ENCODE results near the gene SFXN3.
A peak's percentile ranks its signal among the peaks of the same experiment; 100 is the strongest.

The SFXN3 gene

GRCh38 chr10:101060036-101060950 lies 29.3 kb downstream of the SFXN3 start:
- Mint-ChIP-seq H3K4me1 (peaks cover 16% of the 10 kb centered on the region), H3K36me3 (no peaks in the 10 kb centered on the region), H3K4me3 (peak overlapping the region; percentile 93), H3K9me3 (no peaks in the 10 kb centered on the region), H3K27me3 (peaks cover 9% of the 10 kb centered on the region), H3K27ac (peak overlapping the region; percentile 86)
- ATAC-seq (ENCODE audit: low read depth) (peak; percentile 72), DNase-seq (ENCODE audit: low spot score in 2 of 2) (peak; percentile 95 to 96)

DNA sequence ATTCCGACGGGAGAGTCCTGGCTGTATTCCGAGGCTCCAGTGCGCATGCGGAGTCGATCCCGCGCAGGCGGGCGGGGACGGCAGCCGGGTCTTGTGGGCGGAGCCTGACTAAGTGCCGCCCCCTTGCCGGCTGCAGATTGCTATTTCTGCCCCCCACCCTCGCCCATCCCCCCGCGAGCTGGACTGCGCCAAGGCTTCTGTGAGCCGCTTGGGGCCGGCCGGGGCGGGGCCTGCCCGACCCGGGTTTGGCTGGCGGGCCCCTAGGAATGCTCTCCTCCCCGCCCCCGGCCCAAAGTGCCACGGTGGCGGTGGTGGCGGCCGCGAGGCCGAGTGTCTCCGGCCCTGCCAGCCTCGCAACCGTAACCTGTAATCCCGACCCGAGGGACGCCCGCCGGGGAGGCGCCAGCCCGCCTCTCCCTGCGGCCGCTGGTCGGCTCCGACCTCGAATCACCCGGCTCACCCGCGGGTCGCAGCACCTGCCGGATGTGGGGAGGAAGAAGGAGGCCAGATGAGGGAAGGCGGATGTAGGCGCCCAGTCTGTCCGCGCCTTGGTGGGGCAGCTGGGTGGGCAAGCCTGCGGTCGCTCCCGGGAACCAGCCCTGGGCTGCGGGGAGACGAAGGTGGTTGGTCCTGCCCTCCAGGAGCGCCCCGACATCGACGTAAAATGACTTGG lies 30.1 kb downstream of the SFXN3 start:
- ATAC-seq (ENCODE audit: low read depth) = peak; percentile 73

DNA sequence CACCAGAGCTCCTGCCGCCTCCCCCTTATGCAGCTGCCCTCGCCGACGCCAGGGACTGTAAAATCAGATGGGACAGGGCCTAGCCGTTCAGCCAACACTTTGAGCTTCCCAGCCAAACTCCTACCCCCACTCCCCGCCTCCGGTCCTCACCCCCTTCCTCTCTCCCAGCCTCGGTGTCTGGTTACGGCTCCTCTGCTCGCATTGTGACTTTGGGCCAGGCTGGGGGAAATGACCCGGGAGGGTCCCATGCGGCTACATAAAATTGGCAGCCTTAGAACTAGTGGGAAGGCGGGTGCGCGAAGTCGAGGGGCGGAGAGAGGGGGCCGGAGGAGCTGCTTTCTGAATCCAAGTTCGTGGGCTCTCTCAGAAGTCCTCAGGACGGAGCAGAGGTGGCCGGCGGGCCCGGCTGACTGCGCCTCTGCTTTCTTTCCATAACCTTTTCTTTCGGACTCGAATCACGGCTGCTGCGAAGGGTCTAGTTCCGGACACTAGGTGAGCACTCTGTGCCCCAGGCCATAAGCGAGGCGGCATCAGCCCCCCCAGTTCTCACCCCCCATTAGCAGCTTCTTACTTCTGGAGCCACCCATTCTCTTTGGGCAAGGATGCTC lies 30.7 kb downstream of the SFXN3 start, which contains the start of gene KAZALD1:
Gene KAZALD1 (plus strand): TSS at position 366 of the 608 bp plus-strand sequence. CDS start 604 bp downstream, outside the sequence.
- Mint-ChIP-seq H3K36me3 (no peaks in the 10 kb centered on the region), H3K9me3 (no peaks in the 10 kb centered on the region), H3K4me1 (peaks cover 21% of the 10 kb centered on the region), H3K27ac (peak within 1 kb of the TSS; percentile 86), H3K4me3 (peak within 1 kb of the TSS; percentile 93), H3K27me3 (peaks cover 9% of the 10 kb centered on the region)
- no peak for DNase-seq (ENCODE audit: low spot score in 2 of 2)
- ATAC-seq (ENCODE audit: low read depth) = no peak

More for the DNA sequence above, 30.1 kb downstream of the SFXN3 start:
- Mint-ChIP-seq H3K9me3 (no peaks in the 10 kb centered on the region), H3K27me3 (peaks cover 9% of the 10 kb centered on the region), H3K27ac (peak overlapping the region; percentile 86), H3K4me3 (peak overlapping the region; percentile 93), H3K36me3 (no peaks in the 10 kb centered on the region), H3K4me1 (peaks cover 19% of the 10 kb centered on the region)
- DNase-seq (ENCODE audit: low spot score in 2 of 2) = no peak

DNA sequence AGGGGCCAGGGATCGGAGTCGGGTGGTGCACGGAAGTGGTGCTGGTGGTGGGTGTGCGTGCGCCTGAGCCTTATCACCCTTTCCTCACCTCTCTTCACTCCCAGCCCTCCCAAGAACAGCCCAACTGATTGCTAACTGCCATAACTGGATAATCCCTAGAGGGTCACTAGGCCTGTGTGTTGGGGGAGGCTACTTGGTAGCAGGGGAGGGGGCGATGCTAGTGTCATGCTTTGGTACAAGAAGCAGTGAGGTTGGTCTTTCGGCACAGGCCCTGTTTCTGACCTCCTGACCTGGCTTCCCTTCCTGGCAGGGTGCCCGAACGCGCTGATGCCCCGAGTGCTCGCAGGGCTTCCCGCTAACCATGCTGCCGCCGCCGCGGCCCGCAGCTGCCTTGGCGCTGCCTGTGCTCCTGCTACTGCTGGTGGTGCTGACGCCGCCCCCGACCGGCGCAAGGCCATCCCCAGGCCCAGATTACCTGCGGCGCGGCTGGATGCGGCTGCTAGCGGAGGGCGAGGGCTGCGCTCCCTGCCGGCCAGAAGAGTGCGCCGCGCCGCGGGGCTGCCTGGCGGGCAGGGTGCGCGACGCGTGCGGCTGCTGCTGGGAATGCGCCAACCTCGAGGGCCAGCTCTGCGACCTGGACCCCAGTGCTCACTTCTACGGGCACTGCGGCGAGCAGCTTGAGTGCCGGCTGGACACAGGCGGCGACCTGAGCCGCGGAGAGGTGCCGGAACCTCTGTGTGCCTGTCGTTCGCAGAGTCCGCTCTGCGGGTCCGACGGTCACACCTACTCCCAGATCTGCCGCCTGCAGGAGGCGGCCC lies 31.4 kb downstream of the SFXN3 start:
- H3K36me3 Mint-ChIP-seq = no peaks in the 10 kb centered on the region
- H3K9me3 Mint-ChIP-seq = no peaks in the 10 kb centered on the region
- ATAC-seq (ENCODE audit: low read depth) (peak; percentile 38), DNase-seq (ENCODE audit: low spot score in 2 of 2) (peak; percentile 55 to 64)
- peaks cover 21% of the 10 kb centered on the region for H3K4me1 Mint-ChIP-seq
- peaks cover 9% of the 10 kb centered on the region for H3K27me3 Mint-ChIP-seq
- H3K27ac Mint-ChIP-seq = no peak overlapping the region
- peak overlapping the region; percentile 64 for H3K4me3 Mint-ChIP-seq

GRCh38 chr10:101063050-101063525 lies 32.1 kb downstream of the SFXN3 start:
- H3K4me1 Mint-ChIP-seq = peaks cover 24% of the 10 kb centered on the region
- peaks cover 9% of the 10 kb centered on the region for H3K27me3 Mint-ChIP-seq
- ATAC-seq (ENCODE audit: low read depth) = no peak
- DNase-seq (ENCODE audit: low spot score in 2 of 2) = no peak
- no peaks in the 10 kb centered on the region for H3K36me3 Mint-ChIP-seq
- peak overlapping the region; percentile 5 for H3K4me3 Mint-ChIP-seq
- H3K27ac Mint-ChIP-seq = no peak overlapping the region
- H3K9me3 Mint-ChIP-seq = no peaks in the 10 kb centered on the region

- H3K27ac Mint-ChIP-seq = no peak overlapping the region
- H3K27me3 Mint-ChIP-seq = peaks cover 9% of the 10 kb centered on the region
- H3K4me1 Mint-ChIP-seq = peaks cover 24% of the 10 kb centered on the region
- peak overlapping the region; percentile 33 for H3K4me3 Mint-ChIP-seq
- no peaks in the 10 kb centered on the region for H3K36me3 Mint-ChIP-seq
- ATAC-seq (ENCODE audit: low read depth) = no peak
- no peak for DNase-seq (ENCODE audit: low spot score in 2 of 2)
- H3K9me3 Mint-ChIP-seq = no peaks in the 10 kb centered on the region
Observed at GRCh38 chr10:101063548-101064414, 32.7 kb downstream of the SFXN3 start.

DNA sequence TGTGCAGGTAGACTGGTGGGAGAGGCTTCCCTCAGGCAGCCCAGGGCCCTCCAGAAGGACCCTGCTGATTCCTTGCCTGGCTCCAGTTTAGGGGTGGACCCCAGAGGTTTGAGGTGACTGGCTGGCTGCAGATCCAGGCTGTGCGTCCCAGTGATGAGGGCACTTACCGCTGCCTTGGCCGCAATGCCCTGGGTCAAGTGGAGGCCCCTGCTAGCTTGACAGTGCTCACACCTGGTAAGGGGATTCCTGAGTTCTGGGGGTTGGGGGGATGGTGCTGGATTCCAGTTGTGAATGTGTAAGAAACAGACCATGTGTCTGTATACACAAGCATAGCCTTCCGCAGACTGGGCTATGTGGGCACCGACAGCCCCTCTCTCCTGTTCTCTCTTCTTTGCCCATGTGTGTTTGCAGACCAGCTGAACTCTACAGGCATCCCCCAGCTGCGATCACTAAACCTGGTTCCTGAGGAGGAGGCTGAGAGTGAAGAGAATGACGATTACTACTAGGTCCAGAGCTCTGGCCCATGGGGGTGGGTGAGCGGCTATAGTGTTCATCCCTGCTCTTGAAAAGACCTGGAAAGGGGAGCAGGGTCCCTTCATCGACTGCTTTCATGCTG lies 33.5 kb downstream of the SFXN3 start:
- Mint-ChIP-seq H3K9me3 (no peaks in the 10 kb centered on the region), H3K4me1 (peaks cover 24% of the 10 kb centered on the region), H3K27me3 (peaks cover 9% of the 10 kb centered on the region), H3K27ac (no peak overlapping the region), H3K4me3 (no peak overlapping the region), H3K36me3 (no peaks in the 10 kb centered on the region)
- ATAC-seq (ENCODE audit: low read depth) (no peak), DNase-seq (ENCODE audit: low spot score in 2 of 2) (no peak)

DNA sequence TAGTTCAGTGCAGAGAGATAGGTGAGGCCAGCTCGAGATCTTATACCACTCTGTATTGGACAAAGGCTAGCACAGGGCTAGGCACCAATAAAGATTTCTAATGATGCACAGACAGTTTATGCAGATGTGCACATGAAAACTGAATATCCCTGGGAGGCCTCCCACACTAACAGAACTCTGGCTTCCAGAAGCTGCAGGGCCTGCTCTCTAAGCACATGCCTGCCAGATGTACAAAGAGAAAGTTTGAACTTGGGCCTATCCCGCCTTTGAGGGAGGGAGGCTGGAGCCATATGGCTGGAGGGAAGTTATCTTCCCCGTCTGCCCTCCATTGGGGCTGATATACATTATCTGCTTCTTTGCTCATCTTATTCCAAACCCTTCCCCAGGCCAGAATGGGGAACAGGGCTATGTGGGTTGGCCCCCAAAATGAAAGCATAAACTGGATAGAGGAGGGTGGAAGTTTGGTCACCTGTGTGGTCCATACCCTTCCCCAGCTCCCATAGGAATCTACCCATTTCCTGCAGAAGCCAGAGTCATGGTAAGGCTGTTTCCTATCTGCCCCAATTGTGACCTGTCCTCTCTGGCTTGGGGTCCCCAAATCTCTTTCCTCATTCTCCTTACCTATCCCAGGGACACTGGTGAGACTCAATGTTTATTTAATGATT lies 34.6 kb downstream of the SFXN3 start:
- ATAC-seq (ENCODE audit: low read depth) = no peak
- no peaks in the 10 kb centered on the region for H3K36me3 Mint-ChIP-seq
- no peak overlapping the region for H3K27ac Mint-ChIP-seq
- peaks cover 22% of the 10 kb centered on the region for H3K4me1 Mint-ChIP-seq
- H3K4me3 Mint-ChIP-seq = peak overlapping the region; percentile 93
- no peak for DNase-seq (ENCODE audit: low spot score in 2 of 2)
- no peaks in the 10 kb centered on the region for H3K9me3 Mint-ChIP-seq
- peaks cover 9% of the 10 kb centered on the region for H3K27me3 Mint-ChIP-seq

GRCh38 chr10:101066146-101066895 lies 35.3 kb downstream of the SFXN3 start:
- Mint-ChIP-seq H3K27me3 (peaks cover 9% of the 10 kb centered on the region), H3K36me3 (no peaks in the 10 kb centered on the region), H3K9me3 (no peaks in the 10 kb centered on the region), H3K4me3 (peak overlapping the region; percentile 93), H3K4me1 (peaks cover 28% of the 10 kb centered on the region), H3K27ac (no peak overlapping the region)
- DNase-seq (ENCODE audit: low spot score in 2 of 2) = peak in 1 of 2 donors; percentile 53
- ATAC-seq (ENCODE audit: low read depth) = peak; percentile 45

DNA sequence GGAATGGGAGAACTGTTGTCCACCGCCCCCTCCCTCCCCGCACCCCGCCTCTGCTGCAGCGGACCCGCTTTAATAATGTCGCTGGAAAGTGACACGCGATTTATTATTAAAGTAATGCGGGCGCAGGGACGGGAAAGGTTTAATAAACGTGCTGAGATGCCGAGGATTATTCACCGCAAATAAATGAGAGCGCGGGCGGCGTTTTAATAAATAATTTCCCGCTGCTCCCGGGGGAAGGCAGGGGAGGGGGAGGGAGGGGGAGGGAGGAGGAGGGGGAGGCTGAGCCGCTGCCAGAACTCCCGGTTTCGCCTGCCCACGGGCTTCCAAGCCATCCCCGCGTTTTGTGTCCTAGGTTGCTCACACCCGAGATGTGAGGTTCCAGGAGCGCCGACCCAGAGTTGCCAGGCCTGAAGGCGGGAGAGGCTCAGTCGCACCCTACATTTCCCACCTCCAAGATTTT lies 35.9 kb downstream of the SFXN3 start:
- Mint-ChIP-seq H3K27me3 (peaks cover 9% of the 10 kb centered on the region), H3K36me3 (no peaks in the 10 kb centered on the region), H3K4me1 (peaks cover 30% of the 10 kb centered on the region), H3K4me3 (peak overlapping the region; percentile 93), H3K27ac (no peak overlapping the region), H3K9me3 (no peaks in the 10 kb centered on the region)
- DNase-seq (ENCODE audit: low spot score in 2 of 2) (no peak), ATAC-seq (ENCODE audit: low read depth) (no peak)

- Mint-ChIP-seq H3K9me3 (no peaks in the 10 kb centered on the region), H3K36me3 (no peaks in the 10 kb centered on the region), H3K4me3 (peak overlapping the region; percentile 93), H3K27me3 (peaks cover 9% of the 10 kb centered on the region), H3K4me1 (peaks cover 28% of the 10 kb centered on the region), H3K27ac (no peak overlapping the region)
- DNase-seq (ENCODE audit: low spot score in 2 of 2) = peak; percentile 72 to 76
- peak; percentile 46 for ATAC-seq (ENCODE audit: low read depth)
Observed at GRCh38 chr10:101067356-101068083, 36.5 kb downstream of the SFXN3 start.

Measured in memory B cell (primary cell).